Testis (tissue), 2 donors: Measurements from ENCODE around the gene ELOA2.
"Not testable (repeated sequence)": the region's sequence is repeated elsewhere in the genome, so short reads cannot be mapped to it uniquely, and the experiment has no call there.

Source experiments
- POLR2A ChIP-seq: fragments of 450-650 bp; IDR thresholded peaks from one replicate; pipeline ENCODE4 v1.6.1; 2017; ENCODE audit warnings: antibody characterized with exemption, mild to moderate bottlenecking, moderate library complexity
- TF ChIP-seq, protein P1 (sequence below), 3 experiments: fragments of 450-650 bp in 2 of 3; fragments of 200-600 bp in 1 of 3; sonication (generic) in 1 of 3; IDR thresholded peaks; one replicate each; pipeline ENCODE4 v1.5.1; 2016 to 2019; ENCODE audit warnings: antibody characterized with exemption in 3 of 3, mild to moderate bottlenecking in 2 of 3, moderate library complexity in 1 of 3

DNA sequence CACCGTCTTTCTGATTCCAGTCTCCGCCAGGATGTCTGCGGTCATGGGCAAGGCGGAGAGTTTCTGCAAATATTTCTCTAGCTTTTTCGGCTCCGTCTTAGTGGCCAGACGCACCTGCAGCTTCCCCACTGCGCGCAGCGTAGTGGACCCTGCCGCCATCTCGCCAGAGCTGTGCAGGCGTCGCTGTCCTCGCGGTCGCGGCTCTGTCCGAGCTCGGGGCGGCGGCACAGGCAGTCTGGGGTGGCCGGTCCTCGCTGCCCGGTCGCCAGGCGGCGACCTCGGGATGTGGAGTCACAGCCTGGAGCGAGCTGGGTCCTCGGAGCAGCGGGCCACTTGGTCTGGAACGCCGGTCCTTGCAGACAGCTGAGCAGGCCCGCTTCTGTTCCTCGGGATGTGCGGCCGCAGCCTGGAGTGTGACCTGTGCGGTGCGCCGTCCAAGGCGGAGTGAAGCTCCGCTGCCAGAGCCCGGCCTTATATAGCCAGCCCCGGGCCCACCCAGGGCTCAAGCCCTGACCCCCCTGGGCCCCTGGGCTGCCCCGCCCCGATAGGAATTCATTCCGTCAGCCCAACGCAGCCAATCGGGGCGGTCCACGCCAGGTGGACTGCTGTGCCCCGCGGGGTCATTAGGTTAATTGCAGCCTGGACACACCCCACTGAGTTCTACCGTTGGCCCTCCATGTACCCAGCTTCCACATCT is 11.5 kb downstream of the ELOA2 start:
- not testable (repeated sequence) for TF ChIP-seq POLR2A
- TF ChIP-seq, protein P1, sequence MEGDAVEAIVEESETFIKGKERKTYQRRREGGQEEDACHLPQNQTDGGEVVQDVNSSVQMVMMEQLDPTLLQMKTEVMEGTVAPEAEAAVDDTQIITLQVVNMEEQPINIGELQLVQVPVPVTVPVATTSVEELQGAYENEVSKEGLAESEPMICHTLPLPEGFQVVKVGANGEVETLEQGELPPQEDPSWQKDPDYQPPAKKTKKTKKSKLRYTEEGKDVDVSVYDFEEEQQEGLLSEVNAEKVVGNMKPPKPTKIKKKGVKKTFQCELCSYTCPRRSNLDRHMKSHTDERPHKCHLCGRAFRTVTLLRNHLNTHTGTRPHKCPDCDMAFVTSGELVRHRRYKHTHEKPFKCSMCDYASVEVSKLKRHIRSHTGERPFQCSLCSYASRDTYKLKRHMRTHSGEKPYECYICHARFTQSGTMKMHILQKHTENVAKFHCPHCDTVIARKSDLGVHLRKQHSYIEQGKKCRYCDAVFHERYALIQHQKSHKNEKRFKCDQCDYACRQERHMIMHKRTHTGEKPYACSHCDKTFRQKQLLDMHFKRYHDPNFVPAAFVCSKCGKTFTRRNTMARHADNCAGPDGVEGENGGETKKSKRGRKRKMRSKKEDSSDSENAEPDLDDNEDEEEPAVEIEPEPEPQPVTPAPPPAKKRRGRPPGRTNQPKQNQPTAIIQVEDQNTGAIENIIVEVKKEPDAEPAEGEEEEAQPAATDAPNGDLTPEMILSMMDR (IDR thresholded peaks at IDR 0.05): not testable (repeated sequence)
